ENCODE measurements around the gene EXD3.

Gene EXD3

DNA sequence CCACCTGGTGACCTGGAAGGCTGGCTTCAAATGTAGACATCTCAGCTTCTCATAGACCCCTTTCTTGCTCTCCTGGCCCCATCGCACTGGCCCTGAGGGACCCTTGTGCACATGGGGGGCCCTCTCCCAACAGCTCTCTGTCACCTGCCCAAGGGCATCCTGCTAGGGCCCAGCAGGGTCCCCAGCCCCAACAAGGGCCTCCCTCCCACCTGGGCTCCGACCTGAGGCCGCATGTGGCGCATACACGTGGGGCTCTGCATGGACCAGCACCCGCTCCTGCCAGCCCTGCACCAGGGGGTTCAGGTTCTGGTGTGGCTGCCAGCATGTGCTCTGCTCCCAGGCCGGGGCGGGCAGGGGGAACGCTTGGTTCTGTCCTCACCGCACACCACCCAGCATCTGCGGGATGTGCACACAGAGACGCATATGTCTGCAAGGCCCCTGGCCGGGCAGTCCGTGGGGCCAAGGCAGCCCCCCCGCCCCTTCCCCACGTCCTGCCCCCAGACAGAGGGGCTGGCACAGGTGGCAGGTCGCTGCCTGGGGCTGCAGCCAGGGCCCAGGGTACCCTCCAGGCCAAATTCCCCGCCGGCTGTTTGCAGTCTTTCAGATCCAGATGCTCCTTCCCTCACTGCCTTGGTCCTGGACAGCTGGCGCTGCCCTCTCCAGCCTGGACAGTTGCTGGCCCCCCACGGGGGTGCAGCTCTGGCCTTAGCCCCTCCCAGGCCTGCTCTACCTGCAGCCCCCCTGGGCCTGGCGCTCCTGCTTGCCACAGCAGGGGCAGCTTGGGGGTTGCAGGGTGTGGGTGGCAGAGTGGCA is 103.0 kb downstream of the EXD3 start:
- TF ChIP-seq, protein P1, sequence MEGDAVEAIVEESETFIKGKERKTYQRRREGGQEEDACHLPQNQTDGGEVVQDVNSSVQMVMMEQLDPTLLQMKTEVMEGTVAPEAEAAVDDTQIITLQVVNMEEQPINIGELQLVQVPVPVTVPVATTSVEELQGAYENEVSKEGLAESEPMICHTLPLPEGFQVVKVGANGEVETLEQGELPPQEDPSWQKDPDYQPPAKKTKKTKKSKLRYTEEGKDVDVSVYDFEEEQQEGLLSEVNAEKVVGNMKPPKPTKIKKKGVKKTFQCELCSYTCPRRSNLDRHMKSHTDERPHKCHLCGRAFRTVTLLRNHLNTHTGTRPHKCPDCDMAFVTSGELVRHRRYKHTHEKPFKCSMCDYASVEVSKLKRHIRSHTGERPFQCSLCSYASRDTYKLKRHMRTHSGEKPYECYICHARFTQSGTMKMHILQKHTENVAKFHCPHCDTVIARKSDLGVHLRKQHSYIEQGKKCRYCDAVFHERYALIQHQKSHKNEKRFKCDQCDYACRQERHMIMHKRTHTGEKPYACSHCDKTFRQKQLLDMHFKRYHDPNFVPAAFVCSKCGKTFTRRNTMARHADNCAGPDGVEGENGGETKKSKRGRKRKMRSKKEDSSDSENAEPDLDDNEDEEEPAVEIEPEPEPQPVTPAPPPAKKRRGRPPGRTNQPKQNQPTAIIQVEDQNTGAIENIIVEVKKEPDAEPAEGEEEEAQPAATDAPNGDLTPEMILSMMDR (conservative IDR thresholded peaks at IDR 0.05; ENCODE audit: low read depth) = no peak
- H3K27ac ChIP-seq = peak overlapping the region; percentile 3; the same call in 1 of the 2 replicates
- no peak for DNase-seq (ENCODE audit: low spot score)
- CTCF ChIA-PET = interaction anchor here (0.6 kb wide), 3 partner anchors 68 to 125 kb away, joined by 3 to 4 read pairs (median 3); no protein-coding TSS in a partner anchor
- POLR2A ChIA-PET (ENCODE audit: low non-redundant PET) = no interaction called here

DNA sequence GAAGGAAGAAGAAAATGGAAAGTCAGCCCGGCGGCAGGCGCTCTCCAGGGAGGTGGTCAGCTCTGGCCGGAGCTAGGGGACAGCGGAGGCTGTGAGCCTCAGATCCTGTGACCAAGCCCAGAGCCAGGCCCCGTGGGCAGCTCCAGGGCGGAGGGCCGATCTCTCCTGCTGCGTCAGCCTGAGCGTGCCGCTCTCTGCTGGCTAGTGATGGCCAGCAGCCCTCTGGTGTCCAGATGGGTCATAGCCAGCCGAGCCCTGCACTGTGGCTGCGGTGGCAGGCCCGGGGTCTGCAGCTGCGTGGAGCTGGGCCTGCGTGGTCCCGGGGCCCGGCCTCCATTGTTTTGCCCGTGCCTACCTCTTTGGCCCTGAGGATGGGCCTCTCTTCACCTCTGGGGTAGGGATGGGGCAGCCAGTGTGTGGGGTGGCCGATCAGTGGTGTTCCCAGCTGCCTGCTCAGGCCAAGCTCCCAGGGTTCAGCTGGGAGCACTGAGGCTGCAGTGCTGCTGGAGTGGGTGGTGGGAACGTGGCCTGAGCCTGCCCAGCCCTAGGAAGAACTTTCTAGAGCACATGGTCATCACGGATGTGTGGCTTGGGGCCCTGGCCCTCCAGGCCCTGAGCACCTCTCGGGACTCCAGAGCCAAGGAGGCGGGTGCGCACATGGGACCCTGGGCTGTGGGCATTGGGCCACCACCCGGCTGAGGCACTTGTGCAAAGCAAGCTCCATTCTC is 103.8 kb downstream of the EXD3 start:
- CTCF ChIA-PET = interaction anchor here (0.6 to 1.0 kb wide), 6 partner anchors 17 to 183 kb away, joined by 3 to 6 read pairs (median 3); partner anchors contain the start of gene NRARP
- POLR2A ChIA-PET (ENCODE audit: low non-redundant PET) = no interaction called here
- H3K27ac ChIP-seq = peak overlapping the region; percentile 3; the same call in 1 of the 2 replicates
- no peak for DNase-seq (ENCODE audit: low spot score)
- TF ChIP-seq, protein P1 (conservative IDR thresholded peaks at IDR 0.05; ENCODE audit: low read depth) = no peak

DNA sequence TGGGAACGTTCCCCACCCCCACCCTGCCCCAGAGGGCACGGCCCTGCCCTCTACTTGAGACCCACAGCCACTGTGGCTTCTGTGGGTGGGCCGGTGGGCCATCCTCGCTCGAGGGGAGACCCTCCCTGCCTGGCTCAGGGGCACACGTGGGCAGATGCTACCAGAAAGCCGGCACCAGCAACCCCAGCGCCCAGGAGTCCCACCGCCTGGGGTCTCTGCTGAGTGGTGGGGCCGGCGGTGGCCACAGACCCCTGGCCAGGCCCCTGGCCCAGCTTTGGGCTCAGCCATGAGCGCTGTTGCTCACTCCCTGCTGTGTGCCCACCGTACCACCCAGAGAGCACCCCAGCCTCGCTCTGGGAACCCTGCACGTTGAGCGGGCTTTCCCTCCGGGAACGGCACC is 104.4 kb downstream of the EXD3 start:
- POLR2A ChIA-PET (ENCODE audit: low non-redundant PET) = no interaction called here
- CTCF ChIA-PET = interaction anchor here (0.6 to 1.0 kb wide), 3 partner anchors 16 to 183 kb away, joined by 3 to 6 read pairs (median 3); partner anchors contain the start of gene NRARP
- TF ChIP-seq, protein P1 (conservative IDR thresholded peaks at IDR 0.05; ENCODE audit: low read depth) = no peak
- no peak for DNase-seq (ENCODE audit: low spot score)
- H3K27ac ChIP-seq = no peak overlapping the region

DNA sequence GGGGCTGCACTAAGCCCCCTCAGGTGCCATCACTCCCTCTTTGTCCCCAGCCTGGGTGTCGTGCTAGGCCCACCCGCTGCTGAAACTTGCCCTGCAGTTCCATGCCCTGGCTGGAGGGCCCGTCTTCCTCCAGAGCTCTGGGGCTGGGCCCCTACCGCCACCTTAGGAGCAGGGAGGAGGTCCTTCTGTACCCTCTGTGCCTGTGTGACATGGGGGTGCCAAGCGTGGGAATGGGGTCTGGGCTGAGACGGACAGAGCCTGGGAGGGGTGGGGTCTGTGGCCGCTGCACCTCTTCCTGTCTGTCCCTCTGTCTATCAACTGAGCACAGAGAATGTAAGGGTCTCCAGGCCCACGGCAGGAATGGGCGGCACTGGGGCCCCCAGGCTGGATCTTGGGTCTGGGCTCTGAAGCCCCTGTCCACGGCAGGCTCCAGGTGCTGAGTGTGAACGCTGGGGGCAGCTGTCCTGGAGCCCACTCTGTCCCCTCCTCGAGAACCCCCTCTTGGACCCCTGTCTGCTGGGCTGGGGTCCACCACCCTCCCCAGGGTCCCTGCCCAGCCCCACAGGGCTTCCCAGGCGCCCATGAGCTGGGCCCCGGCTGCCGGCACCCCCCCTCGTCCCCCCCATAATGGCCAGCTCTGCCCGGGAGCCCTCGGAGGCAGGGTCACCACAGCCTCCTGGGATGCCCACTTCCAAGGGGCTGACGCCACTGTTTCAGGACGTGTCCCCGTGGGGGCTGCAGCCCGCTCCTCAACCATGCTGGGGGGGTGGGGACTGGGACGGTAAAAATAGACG is 105.0 kb downstream of the EXD3 start:
- CTCF ChIA-PET = interaction anchor here (0.9 to 1.8 kb wide), 2 partner anchors 16 to 105 kb away, joined by 4 to 8 read pairs (median 6); partner anchors contain the start of genes EXD3, NOXA1 and NRARP
- no peak overlapping the region; the same call in 1 of the 2 replicates for H3K27ac ChIP-seq
- TF ChIP-seq, protein P1 (conservative IDR thresholded peaks at IDR 0.05; ENCODE audit: low read depth) = no peak
- peak; percentile 5 for DNase-seq (ENCODE audit: low spot score)
- POLR2A ChIA-PET (ENCODE audit: low non-redundant PET) = no interaction called here

DNA sequence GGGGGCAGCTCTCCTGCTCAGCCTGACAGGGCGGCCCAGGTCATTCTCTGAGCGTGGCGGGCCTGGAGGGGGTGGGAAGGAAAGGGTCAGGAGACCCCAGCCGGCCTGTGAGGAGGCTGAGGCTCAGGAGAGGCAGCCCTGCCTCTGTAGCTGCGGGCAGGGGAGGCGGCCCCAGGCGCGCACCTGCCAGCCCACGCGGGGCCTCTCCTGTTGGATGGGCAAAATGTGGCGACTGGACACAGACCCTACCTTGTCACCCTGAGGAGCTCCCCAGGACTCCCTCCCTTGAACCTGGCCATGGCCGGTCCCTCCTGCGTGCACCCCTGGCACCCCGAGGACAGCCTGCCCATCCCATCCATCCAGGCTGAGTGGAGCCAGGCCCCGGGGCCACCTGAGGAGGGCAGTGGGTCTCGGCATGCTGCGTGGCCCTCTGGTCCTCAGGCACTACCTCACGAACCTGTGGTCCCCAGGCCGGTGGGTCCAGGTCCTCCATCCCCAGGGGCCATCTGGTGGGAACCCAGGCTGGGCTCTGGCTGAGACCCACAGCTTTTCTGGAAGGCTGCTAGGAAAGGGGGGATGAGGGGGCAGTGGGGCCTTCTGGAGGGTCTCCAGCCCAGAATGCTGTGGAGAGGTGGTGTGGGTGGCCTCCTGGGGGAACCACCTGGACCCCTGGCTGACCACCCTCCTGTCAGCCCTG is 105.8 kb downstream of the EXD3 start:
- TF ChIP-seq, protein P1 (conservative IDR thresholded peaks at IDR 0.05; ENCODE audit: low read depth) = no peak
- H3K27ac ChIP-seq = peak overlapping the region; percentile 56
- no peak for DNase-seq (ENCODE audit: low spot score)
- CTCF ChIA-PET = interaction anchor here (0.9 to 2.0 kb wide), 3 partner anchors 13 to 106 kb away, joined by 4 to 8 read pairs (median 7); partner anchors contain the start of genes EXD3, NOXA1 and NRARP
- POLR2A ChIA-PET (ENCODE audit: low non-redundant PET) = no interaction called here

All from RWPE1 (cell line).